H1 (cell line): ENCODE results near the gene PDE3A. TPM values are rescaled to one million over a fixed set of nuclear protein-coding genes. Genes with fewer than 3 reads are reported as not detected.

Experiments used
- CTCF ChIA-PET: fragments of 300-600 bp; sonication (Branson Sonifier 250); formaldehyde crosslinking; loops from one replicate; lab custom pipeline; 2021; ENCODE audit not compliant: partially characterized antibody; lab: Charles Lee
- POLR2A ChIA-PET: fragments of 300-600 bp; sonication (Branson Sonifier 250); formaldehyde crosslinking; loops from one replicate; lab custom pipeline; 2021; ENCODE audit warnings: inconsistent platforms; ENCODE audit not compliant: partially characterized antibody; lab: Charles Lee
- DNase-seq, 2 experiments: peaks; one replicate each; pipeline versions ENCODE4 v3.0.0 to v3.0.0-alpha.2; 2010 to 2022; ENCODE audit warnings: low spot score in 2 of 2, low read depth in 1 of 2, mixed read lengths in 1 of 2
- FAIRE-seq: peaks from 2 replicates; lab custom pipeline; 2011; peaks lifted over from hg19 to GRCh38; lab: Jason Lieb, UNC
- H2AFZ ChIP-seq: 2 replicates; pipeline ENCODE4 v1.8.1; 2012; ENCODE audit warnings: low read length, inconsistent platforms
- H2AK5ac ChIP-seq: 2 replicates; pipeline ENCODE4 v1.6.1; 2013; ENCODE audit warnings: low read depth, low read length
- H2BK120ac ChIP-seq: replicated peaks from 2 replicates; pipeline ENCODE3; 2013; ENCODE audit warnings: low read depth, low read length, inconsistent platforms
- H2BK12ac ChIP-seq: 2 replicates; pipeline ENCODE4 v1.6.1; 2013; ENCODE audit warnings: low read depth, low read length
- H2BK15ac ChIP-seq: 2 replicates; pipeline ENCODE4 v1.6.1; 2013; ENCODE audit warnings: low read length
- H2BK20ac ChIP-seq: 2 replicates; pipeline ENCODE4 v1.6.1; 2013; ENCODE audit warnings: low read length
- H2BK5ac ChIP-seq: 2 replicates; pipeline ENCODE4 v1.6.1; 2013; ENCODE audit warnings: low read depth, low read length
- H3K14ac ChIP-seq: 2 replicates; pipeline ENCODE4 v1.6.1; 2013; ENCODE audit warnings: inconsistent platforms; ENCODE audit not compliant: insufficient read length
- H3K18ac ChIP-seq: 2 replicates; pipeline ENCODE4 v1.6.1; 2013; ENCODE audit warnings: low read length; ENCODE audit errors: extremely low read depth
- H3K23ac ChIP-seq: 2 replicates; pipeline ENCODE4 v1.6.1; 2013; ENCODE audit warnings: inconsistent platforms; ENCODE audit not compliant: insufficient read length
- H3K23me2 ChIP-seq: 2 replicates; pipeline ENCODE4 v1.6.1; 2013; ENCODE audit warnings: low read depth, low read length
- H3K27ac ChIP-seq: 2 replicates; pipeline ENCODE4 v1.6.1; 2011; ENCODE audit warnings: low read depth, low read length, inconsistent platforms
- H3K27me3 ChIP-seq, 4 experiments: replicated peaks in 1 of 4; 1 replicate in 1 of 4; 2 replicates in 3 of 4; pipeline versions ENCODE4 v1.6.1 to v1.8.1; 2011 to 2013; ENCODE audit warnings: low read length in 3 of 4, mild to moderate bottlenecking in 3 of 4, inconsistent platforms in 2 of 4, mixed read lengths in 2 of 4, moderate library complexity in 1 of 4; ENCODE audit not compliant: control insufficient read depth in 3 of 4, insufficient read depth in 3 of 4; ENCODE audit errors: extremely low read depth in 1 of 4
- H3K36me3 ChIP-seq, 4 experiments: 2 replicates each; pipeline versions ENCODE4 v1.6.1 to v1.8.1; 2011 to 2013; ENCODE audit warnings: mild to moderate bottlenecking in 4 of 4, low read length in 3 of 4, moderate library complexity in 2 of 4, control low read depth in 1 of 4, inconsistent platforms in 1 of 4; ENCODE audit not compliant: insufficient read depth in 4 of 4, control insufficient read depth in 2 of 4
- H3K4ac ChIP-seq: replicated peaks from 2 replicates; pipeline ENCODE3; 2013; ENCODE audit warnings: low read length, low read depth, mixed read lengths, inconsistent platforms; ENCODE audit not compliant: insufficient read length
- H3K4me1 ChIP-seq, 4 experiments: replicated peaks in 1 of 4; 1 replicate in 1 of 4; 2 replicates in 3 of 4; pipeline versions ENCODE4 v1.6.1 to v1.8.1; 2011 to 2013; ENCODE audit warnings: low read length in 3 of 4, inconsistent platforms in 2 of 4, mixed read lengths in 1 of 4; ENCODE audit not compliant: insufficient read depth in 4 of 4, control insufficient read depth in 3 of 4
- H3K4me2 ChIP-seq, 2 experiments: 2 replicates each; pipeline versions ENCODE4 v1.6.1 to v1.8.1; 2011 to 2013; ENCODE audit warnings: low read depth in 2 of 2, low read length in 2 of 2, control low read depth in 1 of 2, inconsistent platforms in 1 of 2, mild to moderate bottlenecking in 1 of 2; ENCODE audit not compliant: insufficient read depth in 1 of 2
- H3K4me3 ChIP-seq, 4 experiments: fragments of 200-600, 300-600 bp in 1 of 4; sonication (generic), shearing (Covaris generic), sonication (Bioruptor Twin) in 1 of 4; 2 replicates each; pipeline versions ENCODE4 v1.5.1 to v1.8.1; 2011 to 2016; ENCODE audit warnings: low read length in 4 of 4, low read depth in 3 of 4, control low read depth in 2 of 4, inconsistent platforms in 2 of 4, mild to moderate bottlenecking in 2 of 4, mixed read lengths in 1 of 4, moderate library complexity in 1 of 4; ENCODE audit not compliant: insufficient read depth in 2 of 4; ENCODE audit errors: extremely low read depth in 1 of 4
- H3K56ac ChIP-seq: replicated peaks from 2 replicates; pipeline ENCODE3; 2013; ENCODE audit warnings: low read depth, mild to moderate bottlenecking, mixed read lengths, low read length, inconsistent platforms; ENCODE audit not compliant: insufficient read length
- H3K79me1 ChIP-seq: 2 replicates; pipeline ENCODE4 v1.6.1; 2013; ENCODE audit warnings: low read depth, low read length, control low read depth
- H3K79me2 ChIP-seq, 2 experiments: 2 replicates each; pipeline versions ENCODE4 v1.6.1 to v1.8.1; 2012 to 2013; ENCODE audit warnings: low read length in 2 of 2, mild to moderate bottlenecking in 2 of 2, inconsistent platforms in 1 of 2; ENCODE audit not compliant: insufficient read depth in 2 of 2, control insufficient read depth in 1 of 2
- H3K9ac ChIP-seq, 4 experiments: replicated peaks in 1 of 4; 1 replicate in 1 of 4; 2 replicates in 3 of 4; pipeline versions ENCODE4 v1.6.1 to v1.8.1; 2011 to 2013; ENCODE audit warnings: low read depth in 3 of 4, low read length in 3 of 4, control low read depth in 2 of 4, mild to moderate bottlenecking in 2 of 4, moderate library complexity in 2 of 4, inconsistent platforms in 1 of 4; ENCODE audit errors: extremely low read depth in 1 of 4
- H3K9me3 ChIP-seq, 2 experiments: 2 replicates each; pipeline versions ENCODE4 v1.6.1 to v1.8.1; 2012 to 2013; ENCODE audit warnings: mild to moderate bottlenecking in 2 of 2, moderate library complexity in 2 of 2, control low read depth in 1 of 2, inconsistent platforms in 1 of 2, low read depth in 1 of 2, low read length in 1 of 2, mixed read lengths in 1 of 2; ENCODE audit not compliant: insufficient read depth in 2 of 2
- H4K20me1 ChIP-seq, 2 experiments: replicated peaks in 1 of 2; 2 replicates each; pipeline versions ENCODE3 to v1.8.1; 2011 to 2013; ENCODE audit warnings: inconsistent platforms in 2 of 2, low read length in 2 of 2, mild to moderate bottlenecking in 1 of 2; ENCODE audit not compliant: insufficient read depth in 2 of 2, control insufficient read depth in 1 of 2
- H4K5ac ChIP-seq: 2 replicates; pipeline ENCODE4 v1.6.1; 2013; ENCODE audit warnings: low read length, low read depth, mixed read lengths, inconsistent platforms; ENCODE audit not compliant: insufficient read length
- H4K8ac ChIP-seq: 2 replicates; pipeline ENCODE4 v1.8.0; 2013; ENCODE audit warnings: mild to moderate bottlenecking, moderate library complexity, low read length, inconsistent platforms; ENCODE audit not compliant: insufficient read depth; ENCODE audit errors: extremely low read depth
- H4K91ac ChIP-seq: replicated peaks from 2 replicates; pipeline ENCODE3; 2013; ENCODE audit warnings: low read length, mixed read lengths, inconsistent platforms; ENCODE audit not compliant: insufficient read length
- CHD2 ChIP-seq: IDR thresholded peaks from 2 replicates; pipeline ENCODE4 v1.6.1; 2012; ENCODE audit warnings: low read length, improper control_type of control experiment
- CREB1 ChIP-seq: IDR thresholded peaks from 2 replicates; pipeline ENCODE4 v1.6.1; 2012; ENCODE audit warnings: inconsistent platforms
- FOSL1 ChIP-seq: IDR thresholded peaks from 2 replicates; pipeline ENCODE4 v1.6.1; 2011; ENCODE audit warnings: mild to moderate bottlenecking, low read depth, low read length, moderate library complexity; ENCODE audit not compliant: insufficient read depth
- KDM1A ChIP-seq: fragments of 200-600, 300-600 bp; sonication (generic); IDR thresholded peaks from 2 replicates; pipeline ENCODE4 v1.7.1; 2016; ENCODE audit warnings: mild to moderate bottlenecking, low read length, borderline replicate concordance
- MAFK ChIP-seq: IDR thresholded peaks from 2 replicates; pipeline ENCODE4 v1.6.1; 2012; ENCODE audit warnings: low read depth, mild to moderate bottlenecking, improper control_type of control experiment, low read length
- RBBP5 ChIP-seq: IDR thresholded peaks from 2 replicates; pipeline ENCODE4 v1.7.1; 2012; ENCODE audit warnings: low read depth, mild to moderate bottlenecking, inconsistent platforms, low read length, moderate library complexity, borderline replicate concordance
- SP2 ChIP-seq: IDR thresholded peaks from 2 replicates; pipeline ENCODE4 v1.6.1; 2012; ENCODE audit warnings: mild to moderate bottlenecking, low read length, inconsistent platforms
- TAF1 ChIP-seq: IDR thresholded peaks from 2 replicates; pipeline ENCODE4 v1.6.1; 2011; ENCODE audit warnings: mild to moderate bottlenecking, low read depth, low read length
- TAF7 ChIP-seq: optimal IDR thresholded peaks from 2 replicates; pipeline ENCODE3; 2011; ENCODE audit warnings: low read depth, mild to moderate bottlenecking, inconsistent platforms, low read length, moderate library complexity, borderline replicate concordance
- WGBS, 2 experiments: shearing (Covaris generic) in 1 of 2; methylation state at CpG; one replicate each; pipeline versions ENCODE4 v1.1.6 to v1.1.7; 2013 to 2015; ENCODE audit warnings: low lambda C conversion rate in 2 of 2, mixed read lengths in 2 of 2, inconsistent platforms in 1 of 2, low coverage in 1 of 2, missing lambda C conversion rate in 1 of 2; ENCODE audit not compliant: insufficient replicate concordance in 2 of 2, insufficient coverage in 1 of 2, insufficient read length in 1 of 2; ENCODE audit errors: extremely low coverage in 1 of 2, missing lambda C conversion rate in 1 of 2; 5-methylcytosine and 5-hydroxymethylcytosine counted together
- polyA plus RNA-seq, 7 experiments: library from polyadenylated mRNA; depleted of rRNA in 3 of 7; stranded (reverse) in 5 of 7; unstranded in 2 of 7; fragments of >200 nt in 5 of 7; fragments of 200-250 nt in 2 of 7; gene quantifications; 1 replicate in 5 of 7; 2 replicates in 1 of 7; 4 replicates in 1 of 7; pipeline versions ENCODE4 v1.2.1 to v1.2.3, GENCODE V29; 2011 to 2013; ENCODE audit warnings: missing spikeins in 2 of 7, mixed read lengths in 2 of 7
- total RNA-seq: library from RNA; stranded (reverse); fragmentation: NEBNext Ultra II Directional; extraction: Animal tissue kit (Norgen Biotek cat#: 25700); gene quantifications from 2 replicates; pipeline ENCODE4 v1.2.1, GENCODE V29; 2021
- TF ChIP-seq, protein P1 (sequence below): IDR thresholded peaks from 2 replicates; pipeline ENCODE4 v1.6.1; 2012; ENCODE audit warnings: inconsistent platforms

Gene PDE3A
- total and polyA plus RNA-seq, 2 of the 8 experiments (the other 6 are each of a cell fraction or from before 2014, with no cell fraction given) = 1.4 to 3.4 TPM

DNA sequence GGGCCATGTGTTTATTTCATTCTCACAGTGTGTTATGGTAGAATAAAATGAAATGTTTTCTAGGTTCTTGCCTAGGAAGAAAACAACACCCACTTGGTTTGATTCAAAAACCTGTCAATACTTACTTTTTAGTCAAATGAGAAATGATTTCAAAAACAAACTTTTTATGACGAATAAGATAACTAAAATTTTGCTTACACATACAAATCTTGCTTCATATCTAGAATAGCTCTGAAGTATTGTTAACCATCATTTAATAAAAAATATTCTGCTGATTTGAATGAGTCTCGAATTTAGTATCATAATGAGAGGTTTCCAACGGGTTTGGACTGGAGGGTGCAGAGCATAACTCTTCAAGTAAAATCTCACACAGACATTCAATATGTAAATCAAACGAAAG is 350.0 kb downstream of the PDE3A start:
- TF ChIP-seq CHD2 = no peak
- no peak for TF ChIP-seq SP2
- TF ChIP-seq TAF1 = no peak
- TF ChIP-seq RBBP5 = no peak
- TF ChIP-seq TAF7 = no peak
- TF ChIP-seq MAFK = no peak
- TF ChIP-seq, protein P1, sequence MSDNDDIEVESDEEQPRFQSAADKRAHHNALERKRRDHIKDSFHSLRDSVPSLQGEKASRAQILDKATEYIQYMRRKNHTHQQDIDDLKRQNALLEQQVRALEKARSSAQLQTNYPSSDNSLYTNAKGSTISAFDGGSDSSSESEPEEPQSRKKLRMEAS = no peak
- no peak for TF ChIP-seq CREB1
- no peak for TF ChIP-seq FOSL1
- TF ChIP-seq KDM1A = no peak
- Histone ChIP-seq H3K23ac (no peak overlapping the region), H2BK12ac (no peak overlapping the region), H3K18ac (no peak overlapping the region), H3K79me2 (no peaks in the 10 kb centered on the region), H4K20me1 (no peaks in the 10 kb centered on the region), H2BK15ac (no peak overlapping the region), H3K27ac (no peak overlapping the region), H2BK20ac (no peak overlapping the region), H3K4me2 (no peak overlapping the region), H3K23me2 (no peaks in the 10 kb centered on the region), H2BK5ac (no peak overlapping the region), H3K4me3 (no peak overlapping the region), H3K4me1 (peaks cover 0 to 4% (median 1%) of the 10 kb centered on the region in 4 experiments; a peak in 2 of 7 replicates), H3K79me1 (no peaks in the 10 kb centered on the region), H2BK120ac (no peak overlapping the region), H4K8ac (no peak overlapping the region), H3K27me3 (no peaks in the 10 kb centered on the region), H2AFZ (no peak overlapping the region), H3K9me3 (no peaks in the 10 kb centered on the region), H3K14ac (no peak overlapping the region), H3K36me3 (no peaks in the 10 kb centered on the region), H3K56ac (no peak overlapping the region), H3K9ac (no peak overlapping the region), H2AK5ac (no peak overlapping the region), H4K5ac (no peak overlapping the region), H4K91ac (no peak overlapping the region), H3K4ac (no peak overlapping the region)
- DNase-seq (no peak), FAIRE-seq (no peak)
- WGBS, 2 experiments = 79% methylated on average over 4 of the region's 4 CpGs; no CpG with 5 or more reads in 1 of the 2 experiments
- CTCF ChIA-PET = no interaction called here
- POLR2A ChIA-PET = no interaction called here
